ENCODE measurements around the gene USP12.

GRCh38 chr13:27188239-27188638, 16.6 kb upstream of the USP12 start:
- TF ChIP-seq POLR2A (IDR thresholded peaks at IDR 0.05) (no peak), CTCF (IDR thresholded peaks at IDR 0.05) (no peak)

Data from Peyer's patch (tissue), 4 donors.